GM12874 (cell line): ENCODE results near the gene EIPR1.

ENCODE experiments used
- TF ChIP-seq, protein P1 (sequence below): IDR thresholded peaks from 2 replicates; pipeline ENCODE4 v1.5.1; 2011; ENCODE audit warnings: low read depth, mild to moderate bottlenecking, control low read depth, low read length, moderate library complexity; ENCODE audit not compliant: insufficient read depth

EIPR1 gene

DNA sequence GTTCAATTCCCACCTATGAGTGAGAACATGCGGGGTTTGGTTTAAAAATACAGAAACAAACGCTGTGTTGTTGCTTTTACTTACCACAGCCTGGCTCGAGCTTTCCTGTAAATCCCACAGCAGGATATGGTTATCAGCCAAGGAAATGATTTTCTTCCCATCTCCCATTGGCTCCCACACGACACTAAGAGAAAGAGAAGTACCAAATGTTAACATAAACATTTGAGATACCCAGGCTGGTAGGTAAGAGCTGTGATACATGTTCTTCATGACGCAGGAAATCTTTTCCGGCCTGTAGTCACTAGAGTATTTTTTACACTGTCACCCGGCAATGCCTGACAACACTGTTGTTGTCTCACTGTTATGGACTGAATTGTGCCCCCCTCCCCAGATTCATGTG lies 163.6 kb downstream of the EIPR1 start:
- TF ChIP-seq, protein P1, sequence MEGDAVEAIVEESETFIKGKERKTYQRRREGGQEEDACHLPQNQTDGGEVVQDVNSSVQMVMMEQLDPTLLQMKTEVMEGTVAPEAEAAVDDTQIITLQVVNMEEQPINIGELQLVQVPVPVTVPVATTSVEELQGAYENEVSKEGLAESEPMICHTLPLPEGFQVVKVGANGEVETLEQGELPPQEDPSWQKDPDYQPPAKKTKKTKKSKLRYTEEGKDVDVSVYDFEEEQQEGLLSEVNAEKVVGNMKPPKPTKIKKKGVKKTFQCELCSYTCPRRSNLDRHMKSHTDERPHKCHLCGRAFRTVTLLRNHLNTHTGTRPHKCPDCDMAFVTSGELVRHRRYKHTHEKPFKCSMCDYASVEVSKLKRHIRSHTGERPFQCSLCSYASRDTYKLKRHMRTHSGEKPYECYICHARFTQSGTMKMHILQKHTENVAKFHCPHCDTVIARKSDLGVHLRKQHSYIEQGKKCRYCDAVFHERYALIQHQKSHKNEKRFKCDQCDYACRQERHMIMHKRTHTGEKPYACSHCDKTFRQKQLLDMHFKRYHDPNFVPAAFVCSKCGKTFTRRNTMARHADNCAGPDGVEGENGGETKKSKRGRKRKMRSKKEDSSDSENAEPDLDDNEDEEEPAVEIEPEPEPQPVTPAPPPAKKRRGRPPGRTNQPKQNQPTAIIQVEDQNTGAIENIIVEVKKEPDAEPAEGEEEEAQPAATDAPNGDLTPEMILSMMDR: no peak

DNA sequence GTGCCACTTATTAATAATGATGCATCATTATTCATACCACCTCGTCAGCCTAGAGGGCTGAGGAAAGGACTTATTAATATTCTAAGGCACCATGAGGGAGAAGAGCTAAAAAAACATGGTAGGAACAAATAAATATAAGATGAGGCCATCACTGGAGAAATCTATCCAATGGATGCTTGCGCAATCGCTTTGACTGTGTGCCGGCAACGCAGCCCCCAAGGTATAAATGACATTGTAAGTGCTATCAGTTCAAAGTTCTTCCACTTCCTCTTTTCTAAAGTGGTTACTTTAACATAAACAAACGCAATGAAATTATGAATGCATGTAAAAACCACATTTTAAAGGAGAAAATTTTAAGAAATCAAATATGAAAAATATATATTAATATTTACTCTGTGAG lies 164.6 kb downstream of the EIPR1 start:
- TF ChIP-seq, protein P1: no peak

DNA sequence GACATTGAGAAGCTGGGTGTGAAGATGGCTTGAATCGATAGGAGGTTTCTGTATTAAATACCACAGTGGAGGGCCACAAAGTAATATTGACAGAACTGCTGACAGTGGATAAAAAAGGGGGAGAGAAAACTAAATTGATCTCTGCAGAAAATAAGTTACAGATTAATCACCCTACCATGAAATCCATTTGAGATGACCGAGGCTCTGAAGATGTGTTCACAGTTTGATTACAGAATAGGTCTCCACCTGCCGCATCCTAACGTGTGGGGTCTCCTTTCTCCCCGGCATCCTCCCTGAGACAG lies 165.6 kb downstream of the EIPR1 start:
- TF ChIP-seq, protein P1: no peak

DNA sequence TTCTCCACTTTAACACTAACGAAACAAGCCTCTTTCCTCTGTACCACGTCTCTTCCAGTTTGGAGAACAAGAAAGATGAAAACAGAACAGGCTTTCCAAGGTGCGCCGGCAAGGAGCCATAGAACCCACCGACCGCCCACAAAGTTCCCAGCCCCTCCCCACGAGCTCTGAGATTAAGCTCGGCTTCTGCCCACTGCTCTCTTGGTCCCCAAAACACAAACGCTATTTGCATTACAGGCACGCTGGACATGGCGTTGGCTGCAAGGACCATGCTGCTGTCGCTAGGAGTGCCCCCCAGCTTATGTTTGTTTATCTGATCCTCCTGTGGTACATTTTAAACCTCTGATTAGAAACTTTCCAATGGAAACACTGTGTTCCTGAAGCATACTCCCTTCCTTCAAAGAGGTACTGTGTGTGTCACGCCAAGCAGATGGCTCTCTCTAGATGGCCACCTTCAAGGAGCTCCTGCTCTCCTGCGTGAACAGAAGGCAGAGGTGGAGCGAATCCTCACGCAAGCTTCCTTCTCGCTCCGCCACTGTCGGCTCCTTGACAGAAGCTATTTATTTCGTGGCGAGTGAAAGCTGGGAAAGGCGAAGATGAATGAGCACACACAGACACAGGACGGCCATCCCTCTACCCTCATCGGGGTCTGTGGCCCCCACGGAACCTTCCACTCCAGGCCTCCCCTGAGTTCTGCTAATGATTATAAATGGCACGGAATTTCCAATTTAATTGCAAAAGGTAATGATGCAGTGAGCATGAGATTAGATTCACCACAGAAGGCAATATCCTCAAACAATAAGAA lies 166.2 kb downstream of the EIPR1 start:
- TF ChIP-seq, protein P1: no peak

DNA sequence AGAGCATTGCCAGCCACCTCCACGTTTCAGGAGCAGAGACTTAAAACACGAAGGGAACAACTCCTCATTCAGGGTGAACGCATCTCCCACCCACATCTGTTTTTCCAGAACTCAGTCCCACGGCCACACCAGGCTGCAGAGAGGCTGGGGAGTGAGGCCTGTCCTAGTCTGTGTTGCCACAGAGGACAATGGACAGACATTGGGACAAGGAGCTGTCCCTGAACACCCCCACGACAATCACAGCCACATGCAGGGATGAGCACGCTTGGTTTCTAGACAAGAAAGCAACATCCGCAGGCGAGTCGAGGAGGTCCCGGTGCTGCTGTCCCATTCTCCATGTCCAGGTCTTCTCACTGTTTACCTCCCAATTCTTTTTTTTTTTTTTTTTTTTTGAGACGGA lies 167.4 kb downstream of the EIPR1 start:
- TF ChIP-seq, protein P1: no peak

DNA sequence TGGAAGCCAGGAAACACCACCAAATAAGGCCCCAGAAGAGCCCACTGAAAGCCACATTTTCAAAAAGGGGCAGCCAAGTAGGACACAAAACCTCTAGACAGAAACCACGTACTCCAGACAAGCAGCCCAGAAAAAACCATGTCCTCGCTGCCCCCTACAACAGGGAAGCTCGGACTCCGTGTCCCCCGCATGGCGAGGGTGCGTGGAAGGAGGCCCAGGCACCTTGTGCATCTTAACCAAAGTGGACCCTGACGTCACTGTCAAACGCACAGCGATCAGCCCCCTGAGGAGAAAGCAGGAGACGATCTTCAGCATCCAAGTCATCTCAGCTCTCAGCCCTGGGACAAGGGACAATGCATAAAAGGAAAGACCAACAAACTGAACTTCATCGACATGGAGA lies 168.4 kb downstream of the EIPR1 start:
- TF ChIP-seq, protein P1: no peak

DNA sequence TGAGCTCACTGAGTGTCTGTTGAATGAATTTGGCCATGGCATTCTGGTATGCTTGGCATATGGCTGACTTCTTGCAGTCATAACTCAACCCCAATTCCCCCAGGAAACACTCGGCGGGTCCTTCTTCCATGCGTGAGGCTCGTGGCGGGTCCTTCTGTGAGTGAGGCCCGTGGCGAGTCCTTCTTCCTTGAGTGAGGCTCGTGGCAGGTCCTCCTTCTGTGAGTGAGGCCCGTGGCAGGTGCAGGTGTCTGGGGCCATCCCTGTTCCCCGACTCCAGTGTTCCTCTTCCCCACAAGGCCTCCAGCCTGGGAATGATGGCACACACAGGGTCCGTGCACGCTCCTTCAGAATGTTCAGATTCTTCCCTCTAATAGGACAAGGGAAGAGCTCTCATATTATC lies 169.0 kb downstream of the EIPR1 start:
- TF ChIP-seq, protein P1: no peak
